NCI-H146 treated with DMSO at 0.1 percent for 48 hours (cell line): ENCODE data around the gene LYL1.

Experiments
- DNase-seq: peaks from one replicate; lab custom pipeline; 2025; ENCODE audit not compliant: unreplicated experiment; lab: John Stamatoyannopoulos, UW

Gene LYL1

DNA sequence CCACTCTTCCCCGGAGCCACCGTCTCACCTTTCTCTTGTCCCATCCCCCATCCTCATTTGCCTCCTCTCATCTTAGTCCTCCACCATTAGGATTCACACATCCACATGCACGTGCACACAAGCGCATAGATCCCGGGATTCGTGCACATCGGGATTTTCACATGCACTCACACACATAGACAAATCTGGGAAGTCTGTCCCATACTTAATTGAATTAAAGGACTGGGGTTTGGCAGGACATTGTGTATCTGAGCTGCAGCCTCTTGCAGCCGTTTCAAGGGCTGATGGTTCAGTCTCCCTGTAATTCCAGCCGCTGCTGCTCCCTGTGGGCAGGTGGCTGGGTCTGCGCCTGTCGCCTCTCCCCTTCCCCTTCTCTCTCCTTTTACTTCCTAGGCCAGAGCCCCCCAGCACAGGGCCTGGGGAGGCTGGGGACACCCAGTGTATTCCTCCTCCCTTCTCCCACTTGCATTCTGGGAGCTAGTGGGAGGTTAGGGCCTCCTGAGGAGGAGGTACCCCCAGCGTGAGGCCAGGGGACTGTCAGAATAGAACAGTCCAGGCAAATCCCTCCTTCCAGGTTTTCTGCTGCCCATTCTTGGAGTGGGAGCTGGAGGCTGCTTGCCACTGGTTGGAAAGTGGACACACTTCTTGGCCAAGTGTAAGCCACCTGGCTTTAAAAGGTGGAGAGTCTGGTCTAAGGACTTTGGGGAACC is 43.6 kb downstream of the LYL1 start:
- no peak for DNase-seq

DNA sequence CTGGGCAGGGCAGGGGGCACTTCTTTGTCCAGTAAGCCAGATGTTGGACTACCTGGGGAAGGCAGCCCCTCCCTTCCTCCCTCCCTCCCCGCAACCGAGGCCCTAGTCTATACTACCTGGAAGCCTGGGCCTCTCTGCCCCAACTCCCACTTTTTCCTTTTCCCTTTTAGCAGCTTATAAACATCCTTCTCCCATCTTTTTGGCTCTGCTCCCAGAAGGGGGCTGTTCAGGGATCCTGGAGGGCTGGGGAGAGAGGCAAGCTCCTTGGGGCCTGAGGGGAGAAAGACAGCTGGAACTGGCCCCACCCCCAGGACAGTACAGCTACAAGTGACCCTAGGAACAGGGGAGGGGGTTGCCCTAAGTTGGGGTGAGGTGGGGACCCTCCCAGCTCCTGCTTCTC is 44.9 kb downstream of the LYL1 start:
- DNase-seq: no peak

GRCh38 chr19:13057147-13057572 is 45.5 kb downstream of the LYL1 start:
- peak; percentile 75 for DNase-seq

GRCh38 chr19:13056052-13056660 is 46.5 kb downstream of the LYL1 start:
- no peak for DNase-seq

GRCh38 chr19:13055213-13056051 is 47.2 kb downstream of the LYL1 start:
- DNase-seq: no peak

GRCh38 chr19:13054626-13055212 is 47.9 kb downstream of the LYL1 start:
- no peak for DNase-seq

DNA sequence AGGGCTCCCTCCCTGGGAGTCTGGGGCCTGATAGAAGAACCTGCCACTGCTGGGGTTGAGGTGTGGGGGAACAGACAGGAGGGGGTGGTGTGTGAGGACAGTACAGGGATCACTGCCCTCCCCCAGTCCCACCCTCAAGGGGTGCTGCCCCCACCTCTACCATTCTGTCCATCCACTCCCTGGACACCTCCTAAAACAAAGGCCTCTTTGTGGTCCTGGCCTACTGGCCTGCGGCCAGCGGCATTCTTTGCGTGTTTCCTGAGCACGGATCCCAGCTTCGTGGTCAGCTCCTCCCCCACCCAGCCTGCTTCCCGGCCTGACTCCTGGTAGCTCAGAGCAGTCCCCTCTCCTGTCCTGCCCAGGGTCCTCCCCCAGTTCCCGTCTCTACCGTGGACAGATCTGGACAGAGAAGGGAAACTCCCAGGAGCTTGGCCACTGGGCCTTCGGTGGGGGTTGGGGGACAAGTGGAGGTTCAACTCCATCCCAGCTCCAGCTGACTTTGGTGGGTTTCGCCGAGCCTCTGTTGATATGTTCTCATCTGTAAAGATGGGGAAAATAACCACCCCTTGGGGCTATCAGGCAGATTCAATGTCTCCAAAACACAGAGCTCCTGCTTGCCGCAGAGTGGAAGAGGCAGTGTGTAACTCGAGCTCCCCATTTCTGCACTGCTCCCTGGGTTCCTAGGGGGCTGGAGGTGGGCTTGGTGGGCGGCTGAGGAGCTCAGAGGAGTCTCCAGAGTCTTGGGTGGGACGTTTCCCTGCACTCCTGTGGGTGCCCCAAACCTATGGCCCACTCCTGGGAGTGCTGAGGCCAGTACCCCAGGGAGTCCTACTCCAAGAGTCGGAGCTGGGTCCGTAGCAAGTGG is 48.7 kb downstream of the LYL1 start:
- no peak for DNase-seq

DNA sequence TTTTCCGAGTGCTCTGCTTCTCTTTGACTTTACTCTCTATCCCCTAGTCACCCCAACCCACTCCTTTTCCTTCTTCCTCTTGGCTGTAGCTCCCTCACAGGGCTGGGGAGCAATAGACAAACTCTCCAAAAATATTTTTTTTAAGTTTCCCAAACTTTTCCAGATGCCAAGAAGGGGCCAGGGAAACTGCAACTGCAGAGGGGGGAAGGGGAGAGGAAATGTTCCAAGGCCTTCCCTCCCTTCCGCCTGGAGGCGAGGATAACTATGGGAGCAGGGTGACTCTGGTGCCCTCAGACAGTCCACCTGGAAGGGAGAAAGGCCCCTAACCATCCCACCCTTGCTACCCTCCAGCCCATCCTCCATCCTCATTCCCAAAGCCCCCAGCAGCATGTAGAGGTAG is 49.4 kb downstream of the LYL1 start:
- no peak for DNase-seq

GRCh38 chr19:13052447-13053175 is 50.0 kb downstream of the LYL1 start:
- no peak for DNase-seq

- peak; percentile 73 for DNase-seq
Observed at GRCh38 chr19:13051557-13052165, 51.0 kb downstream of the LYL1 start.

DNA sequence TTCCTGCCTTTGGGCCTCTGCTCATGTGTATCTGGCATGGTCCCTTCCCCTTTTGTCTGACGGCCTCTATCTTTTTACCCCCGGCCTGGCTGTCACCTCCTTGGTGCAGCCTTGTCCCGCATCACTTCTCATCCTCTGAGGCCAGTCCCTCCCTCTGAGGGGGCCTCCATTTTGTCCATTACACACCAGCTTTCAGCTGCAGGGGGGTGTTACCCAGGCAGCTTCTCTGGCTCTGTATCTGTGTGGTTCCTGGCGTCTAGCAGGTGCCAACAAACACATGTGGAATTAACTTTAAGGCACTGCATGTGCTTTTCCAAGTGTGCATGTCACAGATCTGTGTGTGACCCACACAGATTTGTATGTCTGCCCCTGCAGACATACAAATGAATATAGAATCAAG is 52.4 kb downstream of the LYL1 start:
- DNase-seq: no peak
